HepG2 (cell line): ENCODE measurements around the gene POLR3GL. TPM values are rescaled to one million over a fixed set of nuclear protein-coding genes. Genes with fewer than 3 reads are reported as not detected.
A peak's percentile ranks its signal among the peaks of the same experiment; 100 is the strongest.

Experiments used
- REST ChIP-seq, 2 experiments: IDR thresholded peaks; 2 replicates each; pipeline ENCODE4 v1.6.1; 2011 to 2012; ENCODE audit warnings: low read length in 2 of 2, borderline replicate concordance in 1 of 2, low read depth in 1 of 2, mild to moderate bottlenecking in 1 of 2, moderate library complexity in 1 of 2
- SIN3B ChIP-seq: fragments of 150-350 bp; IDR thresholded peaks from 2 replicates; pipeline ENCODE4 v1.6.1; 2014; ENCODE audit warnings: low read length
- TARDBP ChIP-seq: sonication (generic); formaldehyde crosslinking; IDR thresholded peaks from 2 replicates; pipeline ENCODE4 v1.8.0; 2022; ENCODE audit warnings: mild to moderate bottlenecking, missing genetic modification reagents
- TBL1XR1 ChIP-seq: fragments of 150-350 bp; IDR thresholded peaks from 2 replicates; pipeline ENCODE4 v1.6.1; 2014; ENCODE audit warnings: borderline replicate concordance, low read length; ENCODE audit not compliant: partially characterized antibody
- WIZ ChIP-seq: sonication (generic); formaldehyde crosslinking; IDR thresholded peaks from 2 replicates; pipeline ENCODE4 v1.5.1; 2020; ENCODE audit warnings: mild to moderate bottlenecking, missing genetic modification reagents
- ZMAT5 ChIP-seq: sonication (generic); formaldehyde crosslinking; IDR thresholded peaks from 2 replicates; pipeline ENCODE4 v1.5.0; 2020; ENCODE audit warnings: mild to moderate bottlenecking, low read depth, missing genetic modification reagents, borderline replicate concordance
- ZMYM3 ChIP-seq: sonication (generic); formaldehyde crosslinking; IDR thresholded peaks from 2 replicates; pipeline ENCODE4 v1.5.1; 2020; ENCODE audit warnings: mild to moderate bottlenecking, missing genetic modification reagents
- ZNF101 ChIP-seq: sonication (generic); formaldehyde crosslinking; IDR thresholded peaks from 2 replicates; pipeline ENCODE4 v1.4.0; 2020; ENCODE audit warnings: mild to moderate bottlenecking, low read depth, missing genetic modification reagents, borderline replicate concordance
- ZNF280D ChIP-seq: sonication (generic); formaldehyde crosslinking; IDR thresholded peaks from 2 replicates; pipeline ENCODE4 v1.5.1; 2020; ENCODE audit warnings: mild to moderate bottlenecking, missing genetic modification reagents
- ZSCAN5A ChIP-seq: sonication (generic); formaldehyde crosslinking; IDR thresholded peaks from 2 replicates; pipeline ENCODE4 v1.8.0; 2022; ENCODE audit warnings: mild to moderate bottlenecking, missing genetic modification reagents, borderline replicate concordance
- polyA plus RNA-seq, 8 experiments: library from polyadenylated mRNA; depleted of rRNA in 3 of 8; stranded (reverse) in 7 of 8; unstranded in 1 of 8; fragments of >200 nt; fragmentation: Illumina TruSeq in 4 of 8; extraction: Trizol in 4 of 8; gene quantifications; 2 replicates each; pipeline versions ENCODE4 v1.2.1 to v1.2.3, GENCODE V29; 2011 to 2016; ENCODE audit warnings: low read depth in 4 of 8, missing spikeins in 1 of 8, mixed read lengths in 1 of 8; ENCODE audit not compliant: insufficient read depth in 1 of 8
- total RNA-seq, 5 experiments: library from RNA; depleted of rRNA; stranded (reverse); fragments of >200 nt; fragmentation: Illumina TruSeq; extraction: Trizol; gene quantifications; 2 replicates each; pipeline ENCODE4 v1.2.3, GENCODE V29; 2016; ENCODE audit warnings: low read depth in 1 of 5
- TF ChIP-seq, protein P1 (sequence below): sonication (generic); formaldehyde crosslinking; IDR thresholded peaks from 2 replicates; pipeline ENCODE4 v1.4.0; 2020; ENCODE audit warnings: mild to moderate bottlenecking, missing genetic modification reagents
- TF ChIP-seq, protein P2 (sequence below): sonication (generic); formaldehyde crosslinking; IDR thresholded peaks from 2 replicates; pipeline ENCODE4 v1.8.1; 2022; ENCODE audit warnings: mild to moderate bottlenecking, missing genetic modification reagents

The POLR3GL gene
- total and polyA plus RNA-seq, 2 of the 13 experiments (the other 11 are each of a cell fraction or from before 2014, with no cell fraction given) = 11.5 to 12.4 TPM

- TF ChIP-seq REST (IDR thresholded peaks at IDR 0.05; ENCODE audit: borderline replicate concordance in 1 of 2, low read depth in 1 of 2, low read length in 2 of 2) (no peak), ZSCAN5A (CRISPR knock-in tag) (no peak), TARDBP (CRISPR knock-in tag) (peak; percentile 57), ZNF101 (CRISPR knock-in tag) (no peak), TBL1XR1 (peak; percentile 31), WIZ (no peak), ZNF280D (CRISPR knock-in tag) (no peak), SIN3B (no peak), ZMAT5 (CRISPR knock-in tag) (no peak), ZMYM3 (CRISPR knock-in tag) (no peak)
- TF ChIP-seq, protein P1, sequence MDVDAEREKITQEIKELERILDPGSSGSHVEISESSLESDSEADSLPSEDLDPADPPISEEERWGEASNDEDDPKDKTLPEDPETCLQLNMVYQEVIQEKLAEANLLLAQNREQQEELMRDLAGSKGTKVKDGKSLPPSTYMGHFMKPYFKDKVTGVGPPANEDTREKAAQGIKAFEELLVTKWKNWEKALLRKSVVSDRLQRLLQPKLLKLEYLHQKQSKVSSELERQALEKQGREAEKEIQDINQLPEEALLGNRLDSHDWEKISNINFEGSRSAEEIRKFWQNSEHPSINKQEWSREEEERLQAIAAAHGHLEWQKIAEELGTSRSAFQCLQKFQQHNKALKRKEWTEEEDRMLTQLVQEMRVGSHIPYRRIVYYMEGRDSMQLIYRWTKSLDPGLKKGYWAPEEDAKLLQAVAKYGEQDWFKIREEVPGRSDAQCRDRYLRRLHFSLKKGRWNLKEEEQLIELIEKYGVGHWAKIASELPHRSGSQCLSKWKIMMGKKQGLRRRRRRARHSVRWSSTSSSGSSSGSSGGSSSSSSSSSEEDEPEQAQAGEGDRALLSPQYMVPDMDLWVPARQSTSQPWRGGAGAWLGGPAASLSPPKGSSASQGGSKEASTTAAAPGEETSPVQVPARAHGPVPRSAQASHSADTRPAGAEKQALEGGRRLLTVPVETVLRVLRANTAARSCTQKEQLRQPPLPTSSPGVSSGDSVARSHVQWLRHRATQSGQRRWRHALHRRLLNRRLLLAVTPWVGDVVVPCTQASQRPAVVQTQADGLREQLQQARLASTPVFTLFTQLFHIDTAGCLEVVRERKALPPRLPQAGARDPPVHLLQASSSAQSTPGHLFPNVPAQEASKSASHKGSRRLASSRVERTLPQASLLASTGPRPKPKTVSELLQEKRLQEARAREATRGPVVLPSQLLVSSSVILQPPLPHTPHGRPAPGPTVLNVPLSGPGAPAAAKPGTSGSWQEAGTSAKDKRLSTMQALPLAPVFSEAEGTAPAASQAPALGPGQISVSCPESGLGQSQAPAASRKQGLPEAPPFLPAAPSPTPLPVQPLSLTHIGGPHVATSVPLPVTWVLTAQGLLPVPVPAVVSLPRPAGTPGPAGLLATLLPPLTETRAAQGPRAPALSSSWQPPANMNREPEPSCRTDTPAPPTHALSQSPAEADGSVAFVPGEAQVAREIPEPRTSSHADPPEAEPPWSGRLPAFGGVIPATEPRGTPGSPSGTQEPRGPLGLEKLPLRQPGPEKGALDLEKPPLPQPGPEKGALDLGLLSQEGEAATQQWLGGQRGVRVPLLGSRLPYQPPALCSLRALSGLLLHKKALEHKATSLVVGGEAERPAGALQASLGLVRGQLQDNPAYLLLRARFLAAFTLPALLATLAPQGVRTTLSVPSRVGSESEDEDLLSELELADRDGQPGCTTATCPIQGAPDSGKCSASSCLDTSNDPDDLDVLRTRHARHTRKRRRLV (CRISPR knock-in tag) = no peak
- TF ChIP-seq, protein P2, sequence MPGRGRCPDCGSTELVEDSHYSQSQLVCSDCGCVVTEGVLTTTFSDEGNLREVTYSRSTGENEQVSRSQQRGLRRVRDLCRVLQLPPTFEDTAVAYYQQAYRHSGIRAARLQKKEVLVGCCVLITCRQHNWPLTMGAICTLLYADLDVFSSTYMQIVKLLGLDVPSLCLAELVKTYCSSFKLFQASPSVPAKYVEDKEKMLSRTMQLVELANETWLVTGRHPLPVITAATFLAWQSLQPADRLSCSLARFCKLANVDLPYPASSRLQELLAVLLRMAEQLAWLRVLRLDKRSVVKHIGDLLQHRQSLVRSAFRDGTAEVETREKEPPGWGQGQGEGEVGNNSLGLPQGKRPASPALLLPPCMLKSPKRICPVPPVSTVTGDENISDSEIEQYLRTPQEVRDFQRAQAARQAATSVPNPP = no peak
These were observed 6.8 kb upstream of the POLR3GL start, which contains the start of gene LIX1L (continued) for GRCh38 chr1:145957443-145958319.
